GM12892 (cell line): ENCODE measurements around the gene UBA1.

Experiments
- POLR2A ChIP-seq: IDR thresholded peaks from 2 replicates; pipeline ENCODE4 v1.6.1; 2011; ENCODE audit warnings: low read depth, low read length, control low read depth
- POLR2AphosphoS5 ChIP-seq: IDR thresholded peaks from 2 replicates; pipeline ENCODE4 v1.6.1; 2011; ENCODE audit warnings: low read depth, low read length, control low read depth
- TAF1 ChIP-seq: IDR thresholded peaks from 2 replicates; pipeline ENCODE4 v1.6.1; 2011; ENCODE audit warnings: low read depth, mild to moderate bottlenecking, control low read depth, low read length, borderline replicate concordance

GRCh38 chrX:47162927-47163583 is 30.6 kb upstream of the UBA1 start:
- TF ChIP-seq POLR2A = no peak
- no peak for TF ChIP-seq POLR2AphosphoS5
- TF ChIP-seq TAF1 = no peak
